ENCODE measurements around the gene CLEC1B.
"Not testable (repeated sequence)": the region's sequence is repeated elsewhere in the genome, so short reads cannot be mapped to it uniquely, and the experiment has no call there.

Gene CLEC1B

DNA sequence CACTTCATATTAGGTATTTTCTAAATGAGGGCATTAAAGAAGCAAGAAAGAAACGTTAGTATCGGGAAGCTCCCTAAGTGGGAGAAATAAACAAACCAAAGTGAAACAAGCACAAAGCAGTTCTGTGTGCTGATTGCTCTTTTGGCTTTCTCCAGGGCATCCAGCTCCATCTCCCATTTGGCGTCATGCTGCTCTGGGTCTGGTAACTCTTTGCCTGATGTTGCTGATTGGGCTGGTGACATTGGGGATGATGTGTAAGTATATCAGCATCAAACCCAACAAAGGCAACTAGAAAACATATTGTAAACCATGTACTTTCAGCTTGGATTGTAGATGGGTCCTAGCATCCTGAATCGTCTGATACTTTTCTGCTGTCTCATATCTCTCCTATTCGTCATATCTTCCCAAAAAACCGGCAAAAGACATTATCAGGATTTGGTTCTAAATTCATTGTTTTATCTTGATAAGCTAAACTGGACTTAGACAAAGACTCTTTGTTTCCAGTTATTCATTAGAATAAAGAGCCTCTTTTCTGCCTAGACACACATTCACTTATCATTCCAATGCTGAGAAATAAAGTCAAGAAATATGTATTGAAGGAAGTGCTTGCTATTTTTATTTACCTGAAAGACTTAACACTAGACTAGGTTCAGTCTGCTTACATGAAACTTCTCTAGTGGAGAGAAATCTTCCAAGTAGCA, 13.9 kb upstream of the CLEC1B start:
- H3K4me3 Mint-ChIP-seq = no peak overlapping the region
- no peaks in the 10 kb centered on the region for H3K9me3 Mint-ChIP-seq
- H3K27ac Mint-ChIP-seq = no peak overlapping the region

DNA sequence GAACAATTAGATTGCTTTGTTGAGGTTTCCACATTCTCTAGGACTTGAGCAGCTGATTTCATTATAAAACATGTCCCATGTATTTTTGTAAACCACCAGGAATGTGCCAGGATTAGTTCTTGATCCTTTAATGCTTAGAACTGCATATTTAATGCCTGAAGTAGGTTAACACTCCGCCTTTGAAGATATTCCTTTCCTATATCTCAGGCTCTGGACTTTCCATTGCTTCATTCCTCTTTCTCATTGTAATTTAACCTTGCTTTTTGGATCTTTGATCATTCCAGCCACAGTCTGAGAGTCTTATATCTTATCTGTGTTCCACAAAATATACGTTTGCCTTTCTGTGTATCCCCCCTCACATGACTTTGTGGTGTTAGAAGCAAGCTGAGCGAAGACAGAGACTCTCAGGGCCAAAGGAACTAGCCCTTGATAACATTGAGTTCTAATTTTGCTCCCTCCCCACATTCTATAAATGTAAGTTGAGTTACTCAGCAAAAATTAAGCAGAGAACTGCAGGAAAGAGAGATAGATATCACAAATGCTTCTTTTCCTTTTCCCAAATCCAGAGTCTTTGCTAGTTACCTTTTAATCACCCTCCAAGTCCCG, 2.4 kb upstream of the CLEC1B start:
- no peak overlapping the region for H3K4me3 Mint-ChIP-seq
- H3K4me1 Mint-ChIP-seq = no peaks in the 10 kb centered on the region
- peaks cover 38 to 51% of the 10 kb centered on the region in 2 donors for H3K27me3 Mint-ChIP-seq
- no peaks in the 10 kb centered on the region for H3K36me3 Mint-ChIP-seq
- H3K27ac Mint-ChIP-seq = no peak overlapping the region
- ATAC-seq (replicated peaks) (no peak), DNase-seq (no peak)
- H3K9me3 Mint-ChIP-seq = no peaks in the 10 kb centered on the region

More for the DNA sequence above, 13.9 kb upstream of the CLEC1B start:
- no peak for DNase-seq
- H3K36me3 Mint-ChIP-seq = no peaks in the 10 kb centered on the region
- peaks cover 0 to 4% of the 10 kb centered on the region in 2 donors for H3K4me1 Mint-ChIP-seq
- ATAC-seq (replicated peaks) = no peak
- H3K27me3 Mint-ChIP-seq = peaks cover 18 to 38% of the 10 kb centered on the region in 2 donors

DNA sequence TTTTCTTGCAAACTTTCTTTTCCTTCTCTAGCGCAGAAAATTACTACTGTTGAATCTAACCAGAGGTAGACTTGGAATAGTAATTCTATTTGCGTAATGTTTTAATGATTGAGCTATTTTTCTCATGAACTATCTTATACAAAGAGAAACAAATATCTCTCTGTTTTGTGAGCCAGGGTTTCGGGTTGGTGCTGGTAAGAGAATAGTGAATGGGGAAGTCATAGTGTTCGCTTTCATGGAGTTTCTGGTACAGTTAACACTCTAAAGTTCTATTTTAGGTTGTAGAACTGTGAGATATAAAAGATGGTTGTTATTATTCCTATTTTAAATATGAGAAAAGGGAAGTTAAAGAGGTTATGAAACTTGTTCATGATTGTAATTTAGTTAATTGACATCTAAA, 6.6 kb downstream of the CLEC1B start:
- peak in 1 of 2 donors; percentile 41 for ATAC-seq (replicated peaks)
- Mint-ChIP-seq H3K4me1 (peaks cover 5 to 11% of the 10 kb centered on the region in 2 donors), H3K27me3 (peaks cover 48 to 59% of the 10 kb centered on the region in 2 donors), H3K9me3 (no peaks in the 10 kb centered on the region), H3K27ac (no peak overlapping the region), H3K36me3 (peaks cover 0 to 3% of the 10 kb centered on the region in 2 donors), H3K4me3 (peak overlapping the region in 1 of 2 donors; percentile 23)
- DNase-seq = no peak

DNA sequence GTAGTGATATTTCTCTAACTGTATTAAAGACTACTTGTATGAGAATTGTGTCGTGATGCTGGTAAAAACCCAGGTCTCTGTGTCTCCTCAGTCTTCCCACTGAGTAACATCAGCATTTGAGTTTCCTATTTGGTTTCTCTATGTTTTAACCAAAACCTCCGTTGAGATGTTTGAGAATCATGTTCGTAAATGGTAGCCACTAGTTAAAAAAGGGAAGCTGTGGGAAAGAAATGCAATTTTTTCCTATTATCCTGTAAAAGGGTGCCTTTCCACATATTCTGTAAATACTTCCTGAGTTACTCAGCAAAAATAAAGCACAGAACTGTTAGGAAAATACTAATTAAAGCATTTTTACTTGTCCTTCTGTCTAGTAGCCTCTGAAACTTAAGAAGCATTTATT, 7.0 kb downstream of the CLEC1B start:
- no peaks in the 10 kb centered on the region for H3K9me3 Mint-ChIP-seq
- no peak overlapping the region for H3K4me3 Mint-ChIP-seq

DNA sequence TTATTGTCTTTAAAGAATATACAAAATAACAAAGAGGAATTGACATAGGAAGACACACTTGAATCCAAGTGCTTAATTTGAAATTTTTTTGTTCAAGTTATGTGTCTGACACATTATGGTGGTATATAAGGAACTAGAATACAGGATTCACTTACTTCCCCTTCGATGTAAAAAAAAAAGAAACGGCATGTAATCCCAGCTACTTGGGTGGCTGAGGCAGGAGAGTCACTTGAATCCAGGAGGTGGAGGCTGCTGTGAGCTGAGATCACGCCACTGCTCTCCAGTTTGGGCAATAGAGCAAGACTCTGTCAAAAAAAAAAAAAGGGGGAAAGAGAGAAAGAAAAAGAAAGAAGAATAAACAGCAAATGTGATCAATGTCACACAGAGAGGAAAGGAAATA, 18.8 kb downstream of the CLEC1B start:
- Mint-ChIP-seq H3K4me1 (no peaks in the 10 kb centered on the region), H3K36me3 (peaks cover 3 to 17% of the 10 kb centered on the region in 2 donors), H3K9me3 (peaks cover 13 to 14% of the 10 kb centered on the region in 2 donors), H3K27ac (no peak overlapping the region), H3K27me3 (peaks cover 18 to 19% of the 10 kb centered on the region in 2 donors), H3K4me3 (no peak overlapping the region)
- DNase-seq (no peak), ATAC-seq (replicated peaks) (no peak)

More for the DNA sequence above, 7.0 kb downstream of the CLEC1B start:
- Mint-ChIP-seq H3K27ac (no peak overlapping the region), H3K27me3 (peaks cover 48 to 59% of the 10 kb centered on the region in 2 donors), H3K4me1 (peaks cover 5 to 11% of the 10 kb centered on the region in 2 donors), H3K36me3 (peaks cover 0 to 3% of the 10 kb centered on the region in 2 donors)
- ATAC-seq (replicated peaks) (no peak), DNase-seq (no peak)

DNA sequence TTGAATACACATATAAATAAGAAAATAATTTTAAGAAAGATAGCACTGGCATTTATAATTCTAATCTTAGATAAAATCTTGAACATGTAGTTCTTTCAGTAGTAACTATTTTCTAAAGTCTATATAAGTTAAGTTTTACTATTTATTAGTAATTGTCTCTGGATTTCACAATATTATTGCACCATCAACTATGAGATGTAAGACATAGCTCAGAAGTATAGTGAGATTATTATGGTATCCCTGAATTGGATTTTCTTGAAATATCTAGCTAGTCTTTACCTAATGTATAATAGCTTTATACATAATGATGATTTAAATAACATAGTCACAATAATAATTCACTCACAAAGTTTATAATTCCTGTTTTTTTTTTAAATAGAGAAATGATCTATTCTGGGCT, 21.0 kb downstream of the CLEC1B start:
- peaks cover 30 to 35% of the 10 kb centered on the region in 2 donors for H3K27me3 Mint-ChIP-seq
- no peak overlapping the region for H3K4me3 Mint-ChIP-seq
- H3K4me1 Mint-ChIP-seq = no peaks in the 10 kb centered on the region
- ATAC-seq (replicated peaks) (no peak), DNase-seq (no peak)
- H3K27ac Mint-ChIP-seq = no peak overlapping the region
- H3K9me3 Mint-ChIP-seq = peaks cover 14 to 15% of the 10 kb centered on the region in 2 donors
- H3K36me3 Mint-ChIP-seq = peaks cover 4 to 18% of the 10 kb centered on the region in 2 donors

DNA sequence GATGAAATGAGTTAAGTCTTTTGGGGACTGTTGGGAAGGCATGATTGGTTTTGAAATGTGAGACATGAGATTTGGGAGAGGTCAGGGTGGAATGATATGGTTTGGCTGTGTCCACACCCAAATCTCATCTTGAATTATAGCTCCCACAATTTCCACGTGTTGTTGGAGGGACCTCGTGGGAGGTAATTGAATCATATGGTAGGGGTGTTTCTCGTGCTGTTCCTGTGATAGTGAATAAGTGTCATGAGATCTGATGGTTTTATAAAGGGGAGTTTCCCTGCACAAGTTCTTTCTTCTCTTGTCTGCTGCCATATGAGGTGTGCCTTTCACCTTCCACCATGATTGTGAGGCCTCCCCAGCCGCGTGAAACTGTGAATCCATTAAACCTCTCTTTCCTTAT, 22.3 kb downstream of the CLEC1B start:
- H3K4me1 Mint-ChIP-seq; ATAC-seq (replicated peaks); H3K4me3 Mint-ChIP-seq; DNase-seq; H3K27ac Mint-ChIP-seq: not testable (repeated sequence)
- H3K36me3 Mint-ChIP-seq = peaks cover 4 to 18% of the 10 kb centered on the region in 2 donors
- H3K9me3 Mint-ChIP-seq = peaks cover 14 to 15% of the 10 kb centered on the region in 2 donors
- peaks cover 30% of the 10 kb centered on the region in 2 donors for H3K27me3 Mint-ChIP-seq

DNA sequence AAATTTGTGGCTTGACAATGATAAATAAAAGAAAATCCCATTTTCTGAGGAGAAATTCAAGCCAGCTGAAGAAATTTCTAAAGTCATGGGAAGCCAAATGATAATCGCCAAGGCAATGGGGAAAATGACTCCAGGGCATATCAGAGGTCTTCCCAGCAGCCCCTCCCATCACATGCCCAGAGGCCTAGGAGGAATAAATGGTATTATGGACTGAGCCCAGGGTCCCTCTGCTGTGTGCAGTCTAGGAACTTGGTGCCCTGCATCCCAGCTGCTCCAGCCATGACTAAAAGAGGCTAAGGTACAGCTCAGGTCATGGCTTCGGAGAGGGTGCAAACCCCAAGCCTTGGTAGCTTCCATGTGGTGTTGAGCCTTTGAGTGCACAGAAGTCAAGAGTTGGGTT, 23.3 kb downstream of the CLEC1B start:
- DNase-seq (no peak), ATAC-seq (replicated peaks) (no peak)
- Mint-ChIP-seq H3K4me1 (no peaks in the 10 kb centered on the region), H3K27ac (no peak overlapping the region), H3K36me3 (peaks cover 4 to 18% of the 10 kb centered on the region in 2 donors), H3K9me3 (peaks cover 14 to 15% of the 10 kb centered on the region in 2 donors), H3K4me3 (no peak overlapping the region), H3K27me3 (peaks cover 29 to 30% of the 10 kb centered on the region in 2 donors)

DNA sequence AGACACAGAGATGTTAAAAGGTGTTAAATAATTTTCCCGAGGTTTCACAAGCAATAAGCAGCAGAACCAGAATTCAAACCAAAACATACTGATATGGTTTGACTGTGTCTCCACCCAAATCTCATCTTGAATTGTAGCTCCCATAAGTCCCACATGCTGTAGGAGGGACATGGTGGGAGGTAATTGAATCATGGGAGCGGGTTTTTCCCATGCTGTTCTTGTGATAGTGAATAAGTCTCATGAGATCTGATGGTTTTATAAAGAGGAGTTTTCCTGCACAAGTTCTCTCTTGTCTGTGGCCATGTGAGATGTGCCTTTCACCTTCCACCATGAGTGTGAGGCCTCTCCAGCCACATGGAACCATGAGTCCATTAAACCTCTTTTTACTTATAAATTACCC, 24.2 kb downstream of the CLEC1B start:
- Mint-ChIP-seq H3K9me3 (peaks cover 14 to 15% of the 10 kb centered on the region in 2 donors), H3K36me3 (peaks cover 4 to 18% of the 10 kb centered on the region in 2 donors), H3K27me3 (peaks cover 22 to 30% of the 10 kb centered on the region in 2 donors)
- not testable (repeated sequence) for H3K4me3 Mint-ChIP-seq; H3K4me1 Mint-ChIP-seq; DNase-seq; ATAC-seq (replicated peaks); H3K27ac Mint-ChIP-seq

DNA sequence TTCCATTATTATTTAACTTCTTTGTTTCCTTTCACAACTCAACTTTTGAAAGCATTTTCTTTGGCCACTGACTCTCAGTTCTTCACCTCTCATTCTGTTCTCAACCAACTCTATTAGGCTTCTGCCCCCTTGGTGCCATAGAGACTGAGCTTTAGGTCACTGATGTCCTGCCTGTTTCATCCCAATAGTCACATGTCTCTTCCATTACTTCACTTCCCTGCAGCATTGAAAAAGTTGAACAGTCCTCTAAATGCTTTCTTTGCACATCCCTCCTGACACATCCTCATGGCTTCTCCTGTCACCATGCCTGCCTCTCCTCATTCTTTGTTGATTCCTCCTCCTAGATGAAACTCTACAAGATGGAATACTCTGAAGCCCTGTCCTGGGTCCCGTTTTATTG, 25.0 kb downstream of the CLEC1B start:
- Mint-ChIP-seq H3K27ac (no peak overlapping the region), H3K27me3 (peaks cover 22 to 24% of the 10 kb centered on the region in 2 donors), H3K4me3 (no peak overlapping the region), H3K36me3 (peaks cover 4 to 18% of the 10 kb centered on the region in 2 donors), H3K9me3 (peaks cover 14 to 15% of the 10 kb centered on the region in 2 donors), H3K4me1 (no peaks in the 10 kb centered on the region)
- DNase-seq = no peak
- no peak for ATAC-seq (replicated peaks)

DNA sequence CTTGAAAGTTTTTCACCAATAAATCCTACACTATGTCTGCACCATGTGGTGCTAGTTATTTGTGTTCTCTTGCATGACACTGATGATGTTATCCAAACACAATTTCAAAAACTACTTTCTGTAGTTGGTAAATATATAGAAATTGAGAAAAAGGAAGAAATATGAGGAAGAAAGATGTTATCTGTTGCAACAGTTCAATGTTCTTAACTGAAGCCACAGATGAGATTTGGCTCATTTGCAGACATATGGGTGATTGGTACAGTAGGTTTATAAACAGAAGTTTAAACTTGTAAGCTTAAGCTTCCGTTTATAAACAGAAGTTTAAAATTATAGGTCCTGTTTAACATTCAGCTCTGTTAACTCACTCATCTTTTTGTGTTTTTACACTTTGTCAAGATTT, 27.7 kb downstream of the CLEC1B start, which contains the start of gene CLEC12A:
TSS of gene CLEC12A (plus strand) at position 229 of the 400 bp plus-strand sequence. CDS start 188 bp downstream, outside the sequence.
- DNase-seq (no peak), ATAC-seq (replicated peaks) (no peak)
- Mint-ChIP-seq H3K9me3 (peaks cover 14 to 15% of the 10 kb centered on the region in 2 donors), H3K36me3 (peaks cover 6 to 11% of the 10 kb centered on the region in 2 donors), H3K4me3 (no peak within 1 kb of the TSS), H3K4me1 (peaks cover 0 to 2% of the 10 kb centered on the region in 2 donors), H3K27me3 (peaks cover 19 to 24% of the 10 kb centered on the region in 2 donors), H3K27ac (no peak within 1 kb of the TSS)

DNA sequence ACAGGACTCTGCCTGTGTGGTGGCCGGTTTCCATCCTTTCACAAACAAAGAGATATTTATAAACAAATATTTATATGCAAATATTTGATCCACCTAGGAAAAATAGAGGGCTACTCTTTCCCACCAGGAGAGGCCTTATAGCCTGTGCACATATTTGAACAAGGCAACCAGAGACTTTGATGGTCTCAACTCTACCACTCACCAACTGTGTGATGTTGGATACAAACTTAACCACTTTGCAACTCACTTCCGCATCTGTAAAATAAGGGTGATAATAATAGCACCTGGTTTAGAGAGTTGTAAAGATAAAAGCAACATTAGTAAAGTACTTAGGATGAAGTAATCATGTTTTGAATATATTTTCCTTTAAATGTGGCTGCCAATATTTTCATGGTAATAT, 29.2 kb downstream of the CLEC1B start:
- Mint-ChIP-seq H3K27me3 (peaks cover 11 to 13% of the 10 kb centered on the region in 2 donors), H3K4me1 (peaks cover 0 to 2% of the 10 kb centered on the region in 2 donors)

DNA sequence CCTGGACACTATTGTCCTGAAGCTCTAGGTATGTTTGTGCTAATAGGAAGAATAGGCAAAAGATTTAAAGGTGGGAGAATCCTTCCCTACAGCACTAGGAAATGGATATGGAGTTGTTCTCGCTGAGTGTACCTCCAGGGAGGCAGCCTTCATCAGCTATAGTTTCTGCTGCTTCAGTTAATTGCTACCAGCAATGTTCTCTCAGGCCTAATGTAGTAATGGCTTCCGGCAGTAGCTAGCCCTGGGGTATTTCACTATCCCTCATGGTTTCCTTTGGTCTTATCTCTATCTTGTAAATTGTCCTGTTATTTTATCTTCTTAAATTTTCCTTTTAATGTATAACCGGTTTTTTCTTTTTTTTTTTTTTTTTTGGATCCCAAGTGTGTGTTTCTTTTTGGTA, 37.0 kb downstream of the CLEC1B start:
- Mint-ChIP-seq H3K27me3 (peaks cover 6 to 15% of the 10 kb centered on the region in 2 donors), H3K4me1 (peaks cover 20 to 23% of the 10 kb centered on the region in 2 donors), H3K36me3 (peaks cover 0 to 2% of the 10 kb centered on the region in 2 donors), H3K9me3 (peaks cover 2% of the 10 kb centered on the region in 2 donors), H3K27ac (no peak overlapping the region), H3K4me3 (no peak overlapping the region)
- DNase-seq = no peak
- no peak for ATAC-seq (replicated peaks)

More for the DNA sequence above, 29.2 kb downstream of the CLEC1B start:
- peaks cover 4 to 6% of the 10 kb centered on the region in 2 donors for H3K9me3 Mint-ChIP-seq
- no peak overlapping the region for H3K4me3 Mint-ChIP-seq
- ATAC-seq (replicated peaks) = no peak
- H3K27ac Mint-ChIP-seq = no peak overlapping the region
- no peak for DNase-seq
- peaks cover 0 to 3% of the 10 kb centered on the region in 2 donors for H3K36me3 Mint-ChIP-seq

DNA sequence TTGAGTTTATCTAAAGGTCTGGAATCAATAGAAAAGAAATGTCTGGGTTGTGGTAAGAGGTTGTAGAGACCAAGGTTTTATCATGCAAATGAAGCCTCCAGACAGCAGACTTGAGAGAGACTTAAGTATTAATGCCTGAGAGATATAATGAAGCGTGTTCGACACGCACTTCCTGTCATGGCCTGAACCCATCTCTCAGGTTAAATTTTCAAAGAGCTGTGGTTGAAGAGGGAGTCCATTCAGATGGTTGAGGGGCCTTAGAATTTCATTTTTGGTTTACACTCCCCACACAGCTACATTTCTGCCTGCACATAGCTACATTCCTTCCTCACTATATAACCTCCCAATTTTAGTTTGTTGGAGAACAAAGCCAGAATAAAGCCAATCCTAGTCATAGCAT, 37.8 kb downstream of the CLEC1B start:
- Mint-ChIP-seq H3K36me3 (no peaks in the 10 kb centered on the region), H3K4me1 (peaks cover 20 to 24% of the 10 kb centered on the region in 2 donors), H3K27me3 (peaks cover 4 to 18% of the 10 kb centered on the region in 2 donors), H3K27ac (no peak overlapping the region), H3K9me3 (no peaks in the 10 kb centered on the region), H3K4me3 (no peak overlapping the region)
- no peak for DNase-seq
- no peak for ATAC-seq (replicated peaks)

Measured in stimulated activated naive B cell treated with anti-CD40 and anti-IgM and Interleukin-4, amounts not matched to agents 10 μg/mL and 1 μg/mL and 100 μg/mL, for 72 hours (primary cell).